HepG2 (cell line): ENCODE results near the gene NPW. TPM values are rescaled to one million over a fixed set of nuclear protein-coding genes. Genes with fewer than 3 reads are reported as not detected.

ENCODE experiments used
- ATAC-seq: fragments of 200-7000 bp; cut with Tn5 transposase; 3 replicates; pipeline ENCODE4 v1.9.1; 2020; ENCODE audit warnings: mild to moderate bottlenecking, moderate library complexity
- BruUV-seq: library from RNA; stranded (reverse); fragments of 400-500 nt; replicated peaks from 2 replicates; lab custom pipeline; 2021; lab: Mats Ljungman, UMichigan
- CTCF ChIA-PET: fragments of 300-600 bp; formaldehyde crosslinking; extraction: SDS; loops from one replicate; lab custom pipeline; 2021; ENCODE audit warnings: low total read pairs, inconsistent platforms, low intra/inter-chr PET ratio; lab: Yijun Ruan, JAX
- POLR2A ChIA-PET: fragments of 350-600 bp; sonication (Branson Sonifier 250); formaldehyde crosslinking; loops from one replicate; lab custom pipeline; 2020; ENCODE audit warnings: antibody characterized with exemption, inconsistent platforms; lab: Yijun Ruan, JAX
- DNase-seq: peaks from one replicate; pipeline ENCODE4 v3.0.0-alpha.2; 2015; ENCODE audit warnings: low spot score
- FAIRE-seq: peaks from 3 replicates; lab custom pipeline; 2011; peaks lifted over from hg19 to GRCh38; lab: Jason Lieb, UNC
- H2AFZ ChIP-seq: one replicate; pipeline ENCODE4 v1.6.1; 2011; ENCODE audit warnings: low read length, inconsistent platforms
- H3K27ac ChIP-seq: fragments of 300-600 bp; 3 replicates; pipeline ENCODE4 v1.8.0; 2011; ENCODE audit warnings: mixed run types, mild to moderate bottlenecking, mixed read lengths, low read length, inconsistent platforms; ENCODE audit not compliant: insufficient read depth; ENCODE audit errors: extremely low read length
- H3K27me3 ChIP-seq, 2 experiments: fragments of 200-600 bp in 1 of 2; 2 replicates in 1 of 2; 3 replicates in 1 of 2; pipeline versions ENCODE4 v1.6.0 to v1.8.0; 2011; ENCODE audit warnings: low read length in 2 of 2, mild to moderate bottlenecking in 2 of 2, moderate library complexity in 2 of 2, inconsistent platforms in 1 of 2; ENCODE audit not compliant: insufficient read depth in 2 of 2, control insufficient read depth in 1 of 2
- H3K36me3 ChIP-seq, 2 experiments: fragments of 200-600 bp in 1 of 2; replicated peaks in 1 of 2; 2 replicates in 1 of 2; 3 replicates in 1 of 2; pipeline versions ENCODE4 v1.5.1 to v1.8.0; 2011; ENCODE audit warnings: low read length in 2 of 2, inconsistent platforms in 1 of 2; ENCODE audit not compliant: insufficient read depth in 2 of 2, control insufficient read depth in 1 of 2
- H3K4me1 ChIP-seq: 2 replicates; pipeline ENCODE4 v1.5.1; 2012; ENCODE audit warnings: low read length, inconsistent platforms; ENCODE audit not compliant: insufficient read depth
- H3K4me2 ChIP-seq: 2 replicates; pipeline ENCODE4 v1.6.0; 2011; ENCODE audit warnings: low read depth, low read length, inconsistent platforms
- H3K4me3 ChIP-seq, 3 experiments: fragments of 200-600 bp in 1 of 3; sonication (generic), shearing (Covaris generic) in 1 of 3; replicated peaks in 1 of 3; 2 replicates each; pipeline ENCODE4 v1.5.1; 2011 to 2016; ENCODE audit warnings: low read length in 3 of 3, inconsistent platforms in 2 of 3, low read depth in 2 of 3, mild to moderate bottlenecking in 2 of 3, control low read depth in 1 of 3, mixed read lengths in 1 of 3; ENCODE audit not compliant: insufficient read depth in 1 of 3
- H3K79me2 ChIP-seq: one replicate; pipeline ENCODE4 v1.6.1; 2011; ENCODE audit warnings: low read length, inconsistent platforms; ENCODE audit not compliant: insufficient read depth
- H3K9ac ChIP-seq: 2 replicates; pipeline ENCODE4 v1.6.0; 2011; ENCODE audit warnings: mild to moderate bottlenecking, low read depth, low read length, inconsistent platforms; ENCODE audit not compliant: insufficient read depth
- H3K9me3 ChIP-seq: 2 replicates; pipeline ENCODE4 v1.5.1; 2012; ENCODE audit warnings: mild to moderate bottlenecking, low read length
- H4K20me1 ChIP-seq: 2 replicates; pipeline ENCODE4 v1.6.0; 2011; ENCODE audit warnings: inconsistent platforms, mild to moderate bottlenecking, low read length, moderate library complexity; ENCODE audit not compliant: insufficient read depth
- BCL3 ChIP-seq: sonication (generic); formaldehyde crosslinking; IDR thresholded peaks from 2 replicates; pipeline ENCODE4 v1.5.1; 2020; ENCODE audit warnings: mild to moderate bottlenecking, missing genetic modification reagents, moderate library complexity
- BORCS8-MEF2B ChIP-seq: sonication (generic); formaldehyde crosslinking; IDR thresholded peaks from 2 replicates; pipeline ENCODE4 v1.8.0; 2022; ENCODE audit warnings: mild to moderate bottlenecking, missing genetic modification reagents
- DNMT1 ChIP-seq: sonication (generic); formaldehyde crosslinking; IDR thresholded peaks from 2 replicates; pipeline ENCODE4 v1.5.1; 2020; ENCODE audit warnings: mild to moderate bottlenecking, missing genetic modification reagents
- HOXA3 ChIP-seq: sonication (generic); formaldehyde crosslinking; IDR thresholded peaks from 2 replicates; pipeline ENCODE4 v1.5.0; 2020; ENCODE audit warnings: missing genetic modification reagents
- NFE2L1 ChIP-seq: sonication (generic); formaldehyde crosslinking; IDR thresholded peaks from 2 replicates; pipeline ENCODE4 v1.4.0; 2020; ENCODE audit warnings: missing genetic modification reagents, mild to moderate bottlenecking, borderline replicate concordance
- SIN3A ChIP-seq: IDR thresholded peaks from 2 replicates; pipeline ENCODE4 v1.6.1; 2011; ENCODE audit warnings: low read depth, mild to moderate bottlenecking, control low read depth, low read length, borderline replicate concordance
- SP4 ChIP-seq: sonication (generic); formaldehyde crosslinking; IDR thresholded peaks from 2 replicates; pipeline ENCODE4 v1.8.1; 2023; ENCODE audit warnings: mild to moderate bottlenecking, missing genetic modification reagents
- SRSF1 ChIP-seq: fragments of 200-400 bp; formaldehyde crosslinking; optimal IDR thresholded peaks from 2 replicates; pipeline ENCODE3; 2017; ENCODE audit warnings: mild to moderate bottlenecking, low read depth, low read length, moderate library complexity
- TIGD3 ChIP-seq: sonication (generic); formaldehyde crosslinking; IDR thresholded peaks from 2 replicates; pipeline ENCODE4 v1.5.1; 2020; ENCODE audit warnings: mild to moderate bottlenecking, missing genetic modification reagents, borderline replicate concordance
- TSC22D2 ChIP-seq: sonication (generic); formaldehyde crosslinking; IDR thresholded peaks from 2 replicates; pipeline ENCODE4 v1.5.1; 2020; ENCODE audit warnings: missing genetic modification reagents, mild to moderate bottlenecking, borderline replicate concordance
- ZBTB38 ChIP-seq: sonication (generic); formaldehyde crosslinking; IDR thresholded peaks from 2 replicates; pipeline ENCODE4 v1.5.1; 2020; ENCODE audit warnings: mild to moderate bottlenecking, missing genetic modification reagents
- ZMYM4 ChIP-seq: sonication (generic); formaldehyde crosslinking; IDR thresholded peaks from 2 replicates; pipeline ENCODE4 v1.8.1; 2023; ENCODE audit warnings: mild to moderate bottlenecking, missing genetic modification reagents
- ZNF232 ChIP-seq: sonication (generic); formaldehyde crosslinking; IDR thresholded peaks from 2 replicates; pipeline ENCODE4 v1.4.0; 2020; ENCODE audit warnings: missing genetic modification reagents, borderline replicate concordance
- ZNF280B ChIP-seq: sonication (generic); formaldehyde crosslinking; IDR thresholded peaks from 2 replicates; pipeline ENCODE4 v1.5.0; 2020; ENCODE audit warnings: missing genetic modification reagents, mild to moderate bottlenecking, borderline replicate concordance
- ZNF44 ChIP-seq: sonication (generic); formaldehyde crosslinking; IDR thresholded peaks from 2 replicates; pipeline ENCODE4 v1.5.1; 2020; ENCODE audit warnings: mild to moderate bottlenecking, missing genetic modification reagents
- ZNF597 ChIP-seq: sonication (generic); formaldehyde crosslinking; IDR thresholded peaks from 2 replicates; pipeline ENCODE4 v1.5.0; 2020; ENCODE audit warnings: missing genetic modification reagents
- ZNF749 ChIP-seq: sonication (generic); formaldehyde crosslinking; IDR thresholded peaks from 2 replicates; pipeline ENCODE4 v1.8.0; 2022; ENCODE audit warnings: mild to moderate bottlenecking, missing genetic modification reagents, moderate library complexity, borderline replicate concordance
- ZNF841 ChIP-seq: sonication (generic); formaldehyde crosslinking; IDR thresholded peaks from 2 replicates; pipeline ENCODE4 v1.8.1; 2023; ENCODE audit warnings: missing genetic modification reagents, borderline replicate concordance
- WGBS: methylation state at CpG from one replicate; pipeline ENCODE4 v1.1.6; 2017; ENCODE audit warnings: low lambda C conversion rate; 5-methylcytosine and 5-hydroxymethylcytosine counted together
- in situ Hi-C: cut with HindIII; loops from 2 replicates; pipeline ENCODE4 v1.10.0; 2017; ENCODE audit warnings: low pct_unique_long_range_greater_than_20kb; ENCODE audit not compliant: extremely low pct_ligation_motif_present
- intact Hi-C: fragments of 100-400 bp; cut with micrococcal nuclease; formaldehyde crosslinking; loops from one replicate; pipeline ENCODE4 v1.10.0; 2022; ENCODE audit not compliant: unreplicated experiment
- polyA plus RNA-seq, 8 experiments: library from polyadenylated mRNA; depleted of rRNA in 3 of 8; stranded (reverse) in 7 of 8; unstranded in 1 of 8; fragments of >200 nt; fragmentation: Illumina TruSeq in 4 of 8; extraction: Trizol in 4 of 8; gene quantifications; 2 replicates each; pipeline versions ENCODE4 v1.2.1 to v1.2.3, GENCODE V29; 2011 to 2016; ENCODE audit warnings: low read depth in 4 of 8, missing spikeins in 1 of 8, mixed read lengths in 1 of 8; ENCODE audit not compliant: insufficient read depth in 1 of 8
- total RNA-seq, 5 experiments: library from RNA; depleted of rRNA; stranded (reverse); fragments of >200 nt; fragmentation: Illumina TruSeq; extraction: Trizol; gene quantifications; 2 replicates each; pipeline ENCODE4 v1.2.3, GENCODE V29; 2016; ENCODE audit warnings: low read depth in 1 of 5

Gene NPW
- total and polyA plus RNA-seq, 2 of the 13 experiments (the other 11 are each of a cell fraction or from before 2014, with no cell fraction given), result 0.24 to 0.97 TPM

GRCh38 chr16:2040041-2040786 lies 20.6 kb downstream of the NPW start:
- ATAC-seq, result peak; percentile 1
- POLR2A ChIA-PET, result interaction anchor here (1.2 to 4.8 kb wide), 10 partner anchors 8 to 258 kb away, joined by 3 to 62 read pairs (median 5); partner anchors contain the start of genes NHERF2, NTHL1, NUBP2 and RPS2
- no peaks in the 10 kb centered on the region for H4K20me1 ChIP-seq
- peak overlapping the region; percentile 64 for H3K4me2 ChIP-seq
- H3K27me3 ChIP-seq, result no peaks in the 10 kb centered on the region
- peak overlapping the region in 1 of 3 experiments; percentile 46; a peak in 1 of 6 replicates for H3K4me3 ChIP-seq
- no peaks in the 10 kb centered on the region for H3K79me2 ChIP-seq
- in situ Hi-C loops (no loop called here), intact Hi-C loops (no loop called here)
- peaks cover 70% of the 10 kb centered on the region for H3K4me1 ChIP-seq
- no peak for FAIRE-seq
- peaks cover 3 to 6% of the 10 kb centered on the region in 2 experiments; a peak in 4 of 5 replicates for H3K36me3 ChIP-seq
- CTCF ChIA-PET, result no interaction called here
- 61% methylated on average over 12 of the region's 24 CpGs for WGBS
- no TSS peak for BruUV-seq
- no peak for DNase-seq
- H3K27ac ChIP-seq, result peak overlapping the region; percentile 86
- H2AFZ ChIP-seq, result no peak overlapping the region
- no peaks in the 10 kb centered on the region for H3K9me3 ChIP-seq
- H3K9ac ChIP-seq, result peak overlapping the region; percentile 54
- TF ChIP-seq NFE2L1 (no peak), ZBTB38 (CRISPR knock-in tag) (no peak), ZNF44 (CRISPR knock-in tag) (0 out of 2 replicates have a peak, but pooled peaks have one; percentile 64), SP4 (CRISPR knock-in tag) (0 out of 2 replicates have a peak, but pooled peaks have one; percentile 48), HOXA3 (CRISPR knock-in tag) (no peak), SRSF1 (peak; percentile 52), ZMYM4 (CRISPR knock-in tag) (peak; percentile 10; the same call in 1 of the 2 replicates), DNMT1 (0 out of 2 replicates have a peak, but pooled peaks have one; percentile 52), TIGD3 (CRISPR knock-in tag) (0 out of 2 replicates have a peak, but pooled peaks have one; percentile 32), ZNF280B (CRISPR knock-in tag) (0 out of 2 replicates have a peak, but pooled peaks have one; percentile 30), ZNF749 (CRISPR knock-in tag) (peak; percentile 38; the same call in 1 of the 2 replicates), TSC22D2 (CRISPR knock-in tag) (no peak), SIN3A (no peak), BCL3 (CRISPR knock-in tag) (peak; percentile 12; the same call in 1 of the 2 replicates), ZNF232 (0 out of 2 replicates have a peak, but pooled peaks have one; percentile 22), ZNF841 (CRISPR knock-in tag) (no peak), ZNF597 (CRISPR knock-in tag) (0 out of 2 replicates have a peak, but pooled peaks have one; percentile 38), BORCS8-MEF2B (CRISPR knock-in tag) (no peak)
